NB4 (cell line): ENCODE measurements around the gene BPHL.
"Not testable (repeated sequence)": the region's sequence is repeated elsewhere in the genome, so short reads cannot be mapped to it uniquely, and the experiment has no call there.

Experiments
- CTCF ChIP-seq: IDR thresholded peaks from one replicate; pipeline ENCODE4 v1.5.1; 2012; ENCODE audit warnings: low read depth, low read length
- MAX ChIP-seq: IDR thresholded peaks from 2 replicates; pipeline ENCODE4 v1.6.1; 2011; ENCODE audit warnings: low read depth, low read length

GRCh38 chr6:3170676-3171075, 52.2 kb downstream of the BPHL start:
- TF ChIP-seq CTCF, MAX: not testable (repeated sequence)
